IMR-90 (cell line): Measurements from ENCODE around the gene WSB2. TPM values are rescaled to one million over a fixed set of nuclear protein-coding genes. Genes with fewer than 3 reads are reported as not detected.

Experiments
- ATAC-seq: fragments of 200-7000 bp; cut with Tn5 transposase; 2 replicates; pipeline ENCODE4 v1.9.1; 2020; ENCODE audit warnings: low read depth, mild to moderate bottlenecking, moderate library complexity
- BruUV-seq: library from RNA; stranded (reverse); fragments of 400-500 nt; replicated peaks from 2 replicates; lab custom pipeline; 2021; lab: Mats Ljungman, UMichigan
- CTCF ChIA-PET: fragments of 300-600 bp; formaldehyde crosslinking; extraction: SDS; loops from one replicate; lab custom pipeline; 2021; ENCODE audit warnings: antibody characterized with exemption; lab: Yijun Ruan, JAX
- POLR2A ChIA-PET: fragments of 300-600 bp; sonication (Branson Sonifier 250); formaldehyde crosslinking; loops from one replicate; lab custom pipeline; 2022; ENCODE audit warnings: antibody characterized with exemption; ENCODE audit not compliant: unreplicated experiment; lab: Charles Lee
- DNase-seq: peaks from one replicate; pipeline ENCODE4 v3.0.0; 2013
- H2AFZ ChIP-seq: replicated peaks from 2 replicates; pipeline ENCODE3; 2013; ENCODE audit warnings: low read length, mild to moderate bottlenecking; ENCODE audit not compliant: poor library complexity
- H2AK5ac ChIP-seq: 2 replicates; pipeline ENCODE4 v1.6.1; 2013; ENCODE audit warnings: low read depth, low read length, inconsistent platforms
- H2AK9ac ChIP-seq: replicated peaks from 2 replicates; pipeline ENCODE3; 2013; ENCODE audit warnings: mild to moderate bottlenecking, low read depth, low read length, moderate library complexity; ENCODE audit not compliant: poor library complexity
- H2BK120ac ChIP-seq: 2 replicates; pipeline ENCODE4 v1.6.1; 2013; ENCODE audit warnings: low read depth, low read length, inconsistent platforms
- H2BK15ac ChIP-seq: 3 replicates; pipeline ENCODE4 v1.6.1; 2013; ENCODE audit warnings: low read depth, low read length, inconsistent platforms
- H2BK20ac ChIP-seq: 2 replicates; pipeline ENCODE4 v1.6.1; 2013; ENCODE audit warnings: low read depth, mild to moderate bottlenecking, inconsistent platforms, low read length, moderate library complexity
- H2BK5ac ChIP-seq: 2 replicates; pipeline ENCODE4 v1.6.1; 2013; ENCODE audit warnings: mild to moderate bottlenecking, low read depth, low read length, inconsistent platforms; ENCODE audit not compliant: poor library complexity, severe bottlenecking
- H3K14ac ChIP-seq: replicated peaks from 2 replicates; pipeline ENCODE4 v1.6.1; 2013; ENCODE audit warnings: low read depth, low read length, inconsistent platforms
- H3K18ac ChIP-seq: 2 replicates; pipeline ENCODE4 v1.6.1; 2013; ENCODE audit warnings: low read depth, low read length, control low read depth
- H3K23ac ChIP-seq: 2 replicates; pipeline ENCODE4 v1.6.1; 2013; ENCODE audit warnings: low read depth, low read length, inconsistent platforms
- H3K27ac ChIP-seq: 2 replicates; pipeline ENCODE4 v1.5.1; 2013; ENCODE audit warnings: mild to moderate bottlenecking, control low read depth, low read length; ENCODE audit not compliant: insufficient read depth
- H3K27me3 ChIP-seq: 2 replicates; pipeline ENCODE4 v1.6.1; 2013; ENCODE audit warnings: low read length; ENCODE audit not compliant: control insufficient read depth, insufficient read depth
- H3K36me3 ChIP-seq: 2 replicates; pipeline ENCODE4 v1.6.1; 2013; ENCODE audit warnings: low read length, mixed read lengths; ENCODE audit not compliant: control insufficient read depth, insufficient read depth
- H3K4ac ChIP-seq: 2 replicates; pipeline ENCODE4 v1.6.1; 2013; ENCODE audit warnings: low read depth, low read length, inconsistent platforms
- H3K4me1 ChIP-seq: 2 replicates; pipeline ENCODE4 v1.6.1; 2013; ENCODE audit warnings: low read length, mixed read lengths; ENCODE audit not compliant: control insufficient read depth, insufficient read depth
- H3K4me2 ChIP-seq: 2 replicates; pipeline ENCODE4 v1.6.1; 2013; ENCODE audit warnings: low read depth, mild to moderate bottlenecking, control low read depth, low read length, moderate library complexity
- H3K4me3 ChIP-seq: 2 replicates; pipeline ENCODE4 v1.5.1; 2013; ENCODE audit warnings: low read depth, mild to moderate bottlenecking, control low read depth, low read length, moderate library complexity; ENCODE audit not compliant: insufficient read depth
- H3K56ac ChIP-seq: 2 replicates; pipeline ENCODE4 v1.6.1; 2013; ENCODE audit warnings: low read length, inconsistent platforms; ENCODE audit not compliant: insufficient read depth; ENCODE audit errors: extremely low read depth
- H3K79me1 ChIP-seq, 2 experiments: 2 replicates each; pipeline ENCODE4 v1.6.1; 2013; ENCODE audit warnings: low read length in 2 of 2, inconsistent platforms in 1 of 2, low read depth in 1 of 2
- H3K9ac ChIP-seq: 2 replicates; pipeline ENCODE4 v1.6.1; 2013; ENCODE audit warnings: low read depth, low read length, control low read depth
- H3K9me1 ChIP-seq: 2 replicates; pipeline ENCODE4 v1.6.1; 2013; ENCODE audit warnings: low read length, inconsistent platforms; ENCODE audit not compliant: insufficient read depth
- H3K9me3 ChIP-seq: 2 replicates; pipeline ENCODE4 v1.6.1; 2013; ENCODE audit warnings: low read length; ENCODE audit not compliant: control insufficient read depth, insufficient read depth
- H4K20me1 ChIP-seq: 2 replicates; pipeline ENCODE4 v1.6.1; 2013; ENCODE audit warnings: low read length, inconsistent platforms; ENCODE audit not compliant: insufficient read depth
- H4K5ac ChIP-seq: 2 replicates; pipeline ENCODE4 v1.6.1; 2013; ENCODE audit warnings: mild to moderate bottlenecking, low read depth, low read length, control low read depth
- H4K8ac ChIP-seq, 2 experiments: 2 replicates each; pipeline ENCODE4 v1.6.1; 2013; ENCODE audit warnings: low read depth in 2 of 2, low read length in 2 of 2, control low read depth in 1 of 2, inconsistent platforms in 1 of 2
- H4K91ac ChIP-seq: 2 replicates; pipeline ENCODE4 v1.6.1; 2013; ENCODE audit warnings: low read depth, low read length, inconsistent platforms; ENCODE audit not compliant: insufficient read depth
- BHLHE40 ChIP-seq: fragments of 150-350 bp; IDR thresholded peaks from 2 replicates; pipeline ENCODE4 v1.6.1; 2016; ENCODE audit warnings: mild to moderate bottlenecking, low read depth, low read length
- CEBPB ChIP-seq: IDR thresholded peaks from 2 replicates; pipeline ENCODE4 v1.6.1; 2012; ENCODE audit warnings: low read depth, low read length, improper control_type of control experiment
- CHD1 ChIP-seq: IDR thresholded peaks from 2 replicates; pipeline ENCODE4 v1.6.1; 2012; ENCODE audit warnings: low read depth, low read length, improper control_type of control experiment
- CTCF ChIP-seq: conservative IDR thresholded peaks from 2 replicates; pipeline ENCODE4 v1.5.1; 2012; ENCODE audit warnings: mild to moderate bottlenecking, low read depth, low read length, improper control_type of control experiment
- FOS ChIP-seq: fragments of 150-350 bp; IDR thresholded peaks from 2 replicates; pipeline ENCODE4 v1.6.1; 2016; ENCODE audit warnings: low read depth, low read length
- MAFK ChIP-seq: IDR thresholded peaks from 2 replicates; pipeline ENCODE4 v1.6.1; 2012; ENCODE audit warnings: low read depth, low read length, improper control_type of control experiment
- MAZ ChIP-seq: IDR thresholded peaks from 2 replicates; pipeline ENCODE4 v1.6.1; 2012; ENCODE audit warnings: low read depth, mild to moderate bottlenecking, low read length, improper control_type of control experiment, moderate library complexity, borderline replicate concordance
- MXI1 ChIP-seq: IDR thresholded peaks from 2 replicates; pipeline ENCODE4 v1.6.1; 2012; ENCODE audit warnings: low read depth, mild to moderate bottlenecking, low read length, moderate library complexity, borderline replicate concordance
- RAD21 ChIP-seq: IDR thresholded peaks from 2 replicates; pipeline ENCODE4 v1.6.1; 2012; ENCODE audit warnings: low read length, improper control_type of control experiment
- RFX5 ChIP-seq: IDR thresholded peaks from 2 replicates; pipeline ENCODE4 v1.8.0; 2012; ENCODE audit warnings: low read depth, mild to moderate bottlenecking, low read length, moderate library complexity
- SMC3 ChIP-seq: fragments of 150-350 bp; IDR thresholded peaks from 2 replicates; pipeline ENCODE4 v1.6.1; 2016; ENCODE audit warnings: low read depth, mild to moderate bottlenecking, antibody characterized with exemption, low read length, moderate library complexity
- WGBS, 2 experiments: methylation state at CpG; one replicate each; pipeline versions ENCODE4 v1.1.5 to v1.1.7; 2013; ENCODE audit warnings: missing lambda C conversion rate in 2 of 2; ENCODE audit not compliant: insufficient read length in 1 of 2; ENCODE audit errors: extremely low coverage in 2 of 2; 5-methylcytosine and 5-hydroxymethylcytosine counted together
- dilution Hi-C: fragments of 300-500 bp; cut with HindIII; formaldehyde crosslinking; loops from one replicate; pipeline ENCODE4 v1.14.3; 2018; ENCODE audit warnings: low sequenced_read_pairs; ENCODE audit not compliant: unreplicated experiment
- in situ Hi-C: fragments of 300-500 bp; cut with MboI; formaldehyde crosslinking; loops from 3 replicates; pipeline ENCODE4 v1.14.3; 2019; ENCODE audit warnings: low sequenced_read_pairs, inconsistent platforms, mixed read lengths
- intact Hi-C: fragments of 100-400 bp; cut with micrococcal nuclease; formaldehyde crosslinking; loops from 2 replicates; pipeline ENCODE4 v1.10.0; 2022
- polyA plus RNA-seq, 3 experiments: library from polyadenylated mRNA; depleted of rRNA; stranded (reverse); fragments of >200 nt; gene quantifications; 2 replicates each; pipeline ENCODE4 v1.2.3, GENCODE V29; 2012; ENCODE audit warnings: low replicate concordance in 1 of 3
- total RNA-seq: library from RNA; depleted of rRNA; stranded (reverse); fragments of >200 nt; gene quantifications from 2 replicates; pipeline ENCODE4 v1.2.3, GENCODE V29; 2012

Gene WSB2
- total and polyA plus RNA-seq, 2 of the 4 experiments (the other 2 are of a cell fraction) = 92.8 to 180 TPM

GRCh38 chr12:118029166-118029565, 31.8 kb downstream of the WSB2 start:
- intact Hi-C loops (no loop called here), dilution Hi-C loops (no loop called here), in situ Hi-C loops (loop anchor here (25.0 kb wide), 1 partner anchor 358 kb away; the partner anchor contains the start of gene SUDS3)
- no peak overlapping the region for H2AFZ ChIP-seq
- no peak overlapping the region for H2BK5ac ChIP-seq
- H3K27me3 ChIP-seq = no peaks in the 10 kb centered on the region
- H4K91ac ChIP-seq = no peak overlapping the region
- DNase-seq = no peak
- no peaks in the 10 kb centered on the region; the same call in 1 of the 2 replicates for H3K9me1 ChIP-seq
- H3K56ac ChIP-seq = no peak overlapping the region
- no peak overlapping the region for H2BK15ac ChIP-seq
- H2BK120ac ChIP-seq = no peak overlapping the region
- H3K14ac ChIP-seq = no peak overlapping the region
- peaks cover 40% of the 10 kb centered on the region for H3K36me3 ChIP-seq
- ChIA-PET CTCF (no interaction called here), POLR2A (no interaction called here)
- H2BK20ac ChIP-seq = no peak overlapping the region
- H3K4me1 ChIP-seq = no peaks in the 10 kb centered on the region
- peaks cover 0 to 2% of the 10 kb centered on the region in 2 experiments; a peak in 2 of 4 replicates for H3K79me1 ChIP-seq
- no TSS peak for BruUV-seq
- no peak overlapping the region for H4K8ac ChIP-seq
- TF ChIP-seq BHLHE40 (no peak), FOS (no peak), MAZ (no peak), RAD21 (no peak), SMC3 (no peak), CEBPB (no peak), MAFK (no peak), CHD1 (no peak), RFX5 (no peak), MXI1 (no peak), CTCF (no peak)
- no peak overlapping the region for H3K18ac ChIP-seq
- WGBS, 2 experiments = 89% methylated on average over 3 of the region's 5 CpGs; no CpG with 5 or more reads in 1 of the 2 experiments
- ATAC-seq = no peak
- H4K5ac ChIP-seq = no peak overlapping the region
- no peak overlapping the region for H2AK9ac ChIP-seq
- H3K4ac ChIP-seq = no peak overlapping the region
- peaks cover 3% of the 10 kb centered on the region; the same call in 1 of the 2 replicates for H4K20me1 ChIP-seq
- no peak overlapping the region for H3K9ac ChIP-seq
- no peak overlapping the region for H2AK5ac ChIP-seq
- H3K27ac ChIP-seq = no peak overlapping the region
- no peak overlapping the region for H3K23ac ChIP-seq
- no peak overlapping the region for H3K4me3 ChIP-seq
- H3K4me2 ChIP-seq = no peak overlapping the region
- no peaks in the 10 kb centered on the region for H3K9me3 ChIP-seq
